Activated CD8-positive, alpha-beta memory T cell treated with anti-CD3 and anti-CD28 coated beads, Interleukin-2, amount 50 U/mL, for 1 hour (primary cell): Measurements from ENCODE around the gene TRPM1.

Source experiments
- DNase-seq: peaks from one replicate; pipeline ENCODE4 v3.0.0-alpha.2; 2020; ENCODE audit errors: extremely low read depth

The TRPM1 gene

DNA sequence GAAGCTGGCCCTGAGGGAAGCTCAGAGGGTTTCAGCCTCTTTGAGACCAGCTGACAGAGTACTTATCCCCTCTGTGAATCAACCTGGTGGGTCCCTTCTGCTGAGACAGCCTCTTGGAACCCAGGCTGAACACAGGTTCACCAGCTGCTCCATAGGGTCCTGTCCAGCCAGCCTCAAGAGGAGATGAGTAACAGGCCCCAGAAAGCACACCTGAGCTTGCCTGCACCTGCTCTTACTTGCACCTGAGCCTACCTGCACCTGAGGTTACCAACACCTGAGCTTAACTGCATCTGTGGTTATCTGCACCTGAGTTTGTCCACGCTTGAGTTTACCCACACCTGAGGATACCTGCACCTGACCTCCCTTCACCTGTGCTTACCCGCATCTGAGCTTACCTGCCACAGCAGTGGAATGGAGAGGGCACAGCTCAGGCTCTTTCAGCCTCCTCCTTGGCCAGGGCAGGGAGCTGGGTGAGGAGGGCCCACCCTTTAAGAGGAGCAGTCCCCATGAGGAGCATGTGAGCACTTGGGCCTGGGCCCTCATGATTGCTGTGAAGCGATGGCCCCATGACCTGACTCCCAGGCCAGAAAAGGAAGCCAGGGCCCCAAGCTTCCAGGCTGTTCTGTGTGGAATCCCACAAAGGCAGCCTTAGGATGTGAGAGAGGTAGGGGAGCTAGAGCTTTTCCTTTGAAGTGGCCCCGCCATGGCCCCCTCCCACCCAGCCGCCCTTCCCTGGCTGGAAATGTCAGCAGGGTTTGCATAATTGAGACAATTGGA, at the start of gene TRPM1:
TSS of gene TRPM1 (minus strand) at position 464 of the 777 bp plus-strand sequence. CDS start 20,370 bp downstream, outside the sequence.
- DNase-seq: no peak

- no peak for DNase-seq
Measured at GRCh38 chr15:31150732-31151231, 49.3 kb upstream of the TRPM1 start.

DNA sequence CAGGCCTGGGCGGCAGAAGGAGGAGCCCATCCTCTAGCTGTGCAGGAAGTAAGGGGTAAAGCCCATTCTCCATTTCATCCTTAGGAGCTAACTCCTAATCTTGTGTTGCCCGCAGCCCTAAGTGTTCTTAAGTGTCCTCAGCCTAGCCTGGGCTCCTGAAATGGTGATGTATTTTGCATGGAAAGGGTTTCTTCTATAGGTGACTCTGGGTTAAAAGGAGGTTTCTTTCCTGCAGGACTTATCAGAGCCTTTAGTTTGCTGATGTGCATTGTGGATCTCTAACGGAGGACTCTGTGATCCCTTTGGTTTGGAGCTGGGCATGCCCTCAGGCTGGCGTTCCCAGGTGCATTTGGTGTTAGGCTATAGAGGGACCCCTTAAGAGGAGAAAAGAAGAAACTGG, 48.5 kb upstream of the TRPM1 start:
- DNase-seq: no peak

GRCh38 chr15:31149088-31149505, 47.6 kb upstream of the TRPM1 start:
- no peak for DNase-seq

DNA sequence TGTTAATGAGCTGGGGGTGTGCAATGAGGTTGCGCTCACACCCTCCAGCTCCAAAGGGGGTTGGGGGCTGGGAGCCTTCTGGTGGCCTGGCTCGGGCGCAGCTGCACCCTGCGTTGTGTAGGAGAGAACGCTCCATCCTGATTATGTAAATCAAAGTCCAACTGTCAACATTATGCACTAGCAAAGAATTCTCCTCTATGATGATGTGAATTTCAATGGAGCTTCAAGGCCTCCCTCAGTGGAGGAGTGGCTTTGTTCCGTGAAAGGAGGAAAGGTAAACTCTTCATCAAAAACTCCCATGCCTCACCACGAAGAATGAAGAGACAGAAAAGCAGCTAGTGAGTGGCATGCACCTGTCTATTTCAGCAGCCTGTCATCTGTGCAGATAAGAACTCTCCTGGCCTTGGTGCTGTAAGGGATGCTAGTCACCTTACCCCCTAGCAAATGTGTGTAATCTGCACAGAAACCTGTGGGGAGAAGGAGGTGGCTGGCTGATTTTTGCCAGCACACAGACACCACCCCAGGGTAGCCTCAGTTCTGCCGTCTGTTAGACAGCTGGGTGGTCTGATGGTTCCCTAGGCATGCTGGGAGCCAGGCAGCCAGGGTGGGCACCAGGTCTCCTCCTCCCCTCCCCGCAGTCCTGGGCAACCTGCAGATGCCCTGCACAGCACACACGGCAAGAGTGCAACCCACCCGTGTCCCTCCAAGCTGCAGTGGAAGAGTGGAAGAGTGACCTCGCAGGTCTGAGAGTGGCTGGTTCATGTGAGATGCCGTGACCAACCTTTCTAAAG, 47.0 kb upstream of the TRPM1 start:
- no peak for DNase-seq

GRCh38 chr15:31147944-31148296, 46.4 kb upstream of the TRPM1 start:
- DNase-seq: no peak

DNA sequence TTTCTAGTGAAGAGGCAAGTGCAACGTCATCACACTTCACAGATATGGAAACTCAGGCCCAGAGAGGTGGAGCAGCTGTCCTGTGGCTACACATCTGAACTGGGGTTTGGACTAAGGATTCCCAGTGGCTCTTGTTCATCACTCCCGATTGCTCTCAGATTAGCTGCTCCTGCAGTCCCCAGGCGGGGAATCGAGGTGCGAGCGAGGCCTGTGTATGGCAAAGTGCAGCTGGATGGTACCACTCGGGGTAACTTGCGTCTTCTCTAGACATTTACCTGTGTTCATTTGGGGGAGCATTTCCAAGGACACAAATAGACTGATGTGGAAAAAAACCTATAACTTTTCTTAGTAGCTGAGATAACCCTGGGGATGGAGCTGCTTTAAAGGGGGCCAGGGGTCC, 45.9 kb upstream of the TRPM1 start:
- DNase-seq: no peak

DNA sequence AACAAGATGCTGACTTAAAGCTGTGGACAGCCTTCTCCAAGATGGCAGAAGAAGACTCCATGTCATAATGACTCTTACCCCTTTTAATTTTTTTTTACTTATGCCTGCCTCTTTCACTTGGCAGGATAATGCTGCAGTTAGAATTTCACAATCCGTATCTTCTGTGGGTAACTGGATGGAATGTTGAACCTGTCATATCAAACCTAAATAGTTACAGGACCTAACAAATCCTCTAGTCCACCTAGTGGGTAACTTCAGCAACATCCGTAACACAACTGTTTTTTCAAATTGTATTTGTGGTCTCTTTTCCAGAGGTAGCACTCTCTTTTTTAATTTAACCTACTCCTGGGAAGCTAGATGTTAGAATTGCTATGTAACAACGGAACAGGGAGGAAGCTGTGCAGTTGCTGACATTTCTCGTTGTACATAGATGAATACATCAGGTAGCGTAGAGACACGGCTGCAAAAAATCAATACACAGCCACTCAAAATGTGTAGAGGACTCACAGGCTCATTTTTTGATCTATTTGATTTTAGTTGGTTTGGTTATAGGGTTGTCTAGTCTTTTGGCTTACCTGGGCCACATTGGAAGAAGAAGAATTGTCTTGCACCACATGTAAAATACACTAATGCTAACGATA, 43.9 kb upstream of the TRPM1 start:
- DNase-seq: no peak

DNA sequence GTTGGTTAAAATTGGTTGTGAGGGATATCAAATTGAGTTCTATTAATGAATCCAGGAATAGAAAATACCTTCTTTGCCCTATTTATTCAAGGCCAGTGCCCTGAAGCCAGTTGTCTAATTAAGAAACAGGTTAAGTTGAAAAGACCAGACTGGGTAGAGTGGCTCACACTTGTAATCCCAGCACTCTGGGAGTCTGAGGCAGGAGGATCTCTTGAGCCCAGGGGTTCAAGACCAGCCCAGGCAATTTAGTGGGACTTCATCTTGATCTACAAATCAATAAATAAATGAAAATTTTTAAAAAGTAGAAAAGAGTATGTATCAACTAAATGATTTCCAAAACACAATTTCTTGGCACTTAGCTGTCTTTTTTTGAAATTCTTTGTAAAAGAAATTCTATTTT, 40.3 kb upstream of the TRPM1 start:
- DNase-seq: no peak

GRCh38 chr15:31136607-31137328, 35.2 kb upstream of the TRPM1 start:
- DNase-seq: no peak

GRCh38 chr15:31136016-31136415, 34.5 kb upstream of the TRPM1 start:
- no peak for DNase-seq

GRCh38 chr15:31135523-31135922, 34.0 kb upstream of the TRPM1 start:
- no peak for DNase-seq

GRCh38 chr15:31133890-31134289, 32.4 kb upstream of the TRPM1 start:
- DNase-seq: no peak

DNA sequence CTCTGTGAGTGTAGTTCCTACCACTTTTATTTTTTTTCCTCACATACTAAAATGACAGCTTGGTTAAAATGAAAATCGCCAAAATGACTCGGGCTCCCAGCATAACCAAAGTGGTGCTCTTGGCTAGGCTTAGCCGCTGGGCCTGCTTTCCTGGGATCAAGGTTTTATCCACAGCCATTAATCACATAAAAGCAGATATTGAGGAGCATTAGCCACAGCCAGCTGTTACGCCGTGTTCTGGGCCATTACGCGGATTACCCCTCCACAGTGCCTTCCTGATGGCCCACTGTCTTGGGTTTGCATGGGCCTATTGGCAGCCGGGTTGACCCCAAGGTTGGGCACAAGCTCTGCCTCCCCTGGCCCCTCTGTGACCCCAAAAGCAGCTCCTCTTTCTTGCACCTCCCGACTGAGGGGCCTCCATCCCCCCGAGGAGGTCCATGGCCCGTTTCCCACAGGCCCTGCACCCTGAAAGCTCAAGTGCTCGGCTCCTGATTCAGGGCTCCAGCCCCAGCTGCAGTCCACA, 30.4 kb upstream of the TRPM1 start:
- DNase-seq: no peak

DNA sequence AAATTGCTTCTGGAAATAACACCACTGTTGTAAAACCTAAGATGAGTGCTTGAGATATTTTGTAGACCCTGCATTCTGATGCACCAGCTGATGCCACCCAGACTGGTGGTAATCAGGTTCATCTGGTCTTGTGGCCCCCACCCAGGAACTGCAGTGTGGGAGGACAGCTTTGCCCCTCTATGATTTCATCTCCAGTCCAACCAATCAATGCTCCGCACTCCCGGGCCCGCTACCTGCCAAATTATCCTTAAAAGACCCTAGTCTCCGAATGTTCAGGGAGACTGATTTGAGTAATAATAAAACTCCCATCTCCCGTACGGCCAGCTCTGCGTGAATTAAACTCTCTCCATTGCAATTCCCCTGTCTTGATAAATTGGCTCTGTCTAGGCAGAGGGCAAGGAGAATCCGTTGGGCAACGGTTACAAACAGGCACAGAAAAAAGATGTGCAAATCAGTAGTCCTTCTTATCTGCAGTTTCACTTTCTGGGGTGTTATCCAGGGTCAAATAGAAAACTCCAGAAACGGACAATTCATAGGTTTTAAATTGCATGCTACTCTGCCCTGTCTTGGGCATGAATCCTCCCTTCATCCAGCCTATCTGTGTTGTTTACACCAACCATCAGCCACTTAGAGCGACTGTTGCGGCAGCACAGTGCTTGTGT, 29.2 kb upstream of the TRPM1 start:
- DNase-seq: no peak

GRCh38 chr15:31129769-31130303, 28.3 kb upstream of the TRPM1 start:
- DNase-seq: no peak

DNA sequence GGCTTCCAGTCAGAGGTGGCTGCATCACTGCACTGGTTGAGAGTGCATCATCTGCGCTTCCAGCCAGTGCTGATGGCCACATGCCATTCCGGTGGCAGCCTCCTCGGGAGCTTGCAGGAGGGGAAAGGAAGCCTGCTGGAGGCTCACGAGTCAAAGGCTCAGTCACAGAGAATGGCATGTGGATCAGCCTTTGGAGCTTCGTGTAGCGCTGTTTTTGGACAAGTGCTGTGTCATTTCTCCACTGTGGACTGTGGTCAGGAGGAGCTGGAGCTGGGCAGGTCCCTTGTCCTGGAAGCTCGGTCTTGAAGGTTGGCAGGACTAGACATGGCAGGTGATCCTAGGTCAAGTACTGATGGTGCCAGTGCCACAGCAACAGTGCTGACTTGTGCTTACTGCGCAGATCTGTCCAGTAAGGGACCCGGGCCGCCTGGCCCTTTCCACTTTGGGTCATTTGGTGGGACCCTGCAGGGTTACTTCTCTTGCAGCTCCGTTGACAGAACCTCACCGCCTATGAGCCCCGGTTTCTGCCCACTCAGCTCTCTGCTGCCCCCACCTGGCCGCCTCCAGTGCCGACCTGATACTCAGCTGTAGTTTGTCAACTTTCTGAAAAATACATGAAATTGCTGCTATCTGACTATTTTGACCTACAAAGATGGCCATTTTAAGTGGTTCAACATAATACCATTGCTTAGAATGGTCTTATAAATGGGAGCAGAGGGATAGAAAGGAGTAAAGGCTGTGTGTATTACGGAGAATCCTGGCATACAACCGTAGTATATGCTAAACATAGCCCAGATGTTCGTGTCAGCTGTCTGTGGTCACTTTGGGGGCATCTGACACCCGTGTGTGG, 27.6 kb upstream of the TRPM1 start:
- DNase-seq: peak; percentile 31

DNA sequence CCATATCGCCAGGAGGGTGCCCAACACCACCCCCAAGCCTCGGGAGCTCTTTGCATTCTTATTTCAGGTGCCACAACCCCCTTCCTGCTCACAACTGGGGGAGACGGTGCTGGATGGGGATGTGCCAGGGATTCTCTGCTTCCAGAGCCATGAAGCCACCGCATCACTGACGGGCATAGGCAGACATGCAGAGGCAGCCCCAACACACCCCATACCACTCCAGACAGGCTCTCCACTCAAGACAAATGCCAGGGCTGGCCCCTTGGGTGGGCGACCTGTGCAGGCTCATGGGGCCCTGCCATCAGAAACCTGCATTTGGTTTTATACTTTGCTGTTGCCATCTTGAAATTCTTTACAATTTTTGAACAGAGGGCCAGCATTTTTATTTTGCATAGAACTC, 27.0 kb upstream of the TRPM1 start:
- no peak for DNase-seq

GRCh38 chr15:31127596-31128261, 26.2 kb upstream of the TRPM1 start:
- no peak for DNase-seq
